Measurements from ENCODE around the gene LPAR5. TPM values are rescaled to one million over a fixed set of nuclear protein-coding genes. Genes with fewer than 3 reads are reported as not detected.

Gene LPAR5
- total RNA-seq, 1 donor from 2014 or later = not detected

DNA sequence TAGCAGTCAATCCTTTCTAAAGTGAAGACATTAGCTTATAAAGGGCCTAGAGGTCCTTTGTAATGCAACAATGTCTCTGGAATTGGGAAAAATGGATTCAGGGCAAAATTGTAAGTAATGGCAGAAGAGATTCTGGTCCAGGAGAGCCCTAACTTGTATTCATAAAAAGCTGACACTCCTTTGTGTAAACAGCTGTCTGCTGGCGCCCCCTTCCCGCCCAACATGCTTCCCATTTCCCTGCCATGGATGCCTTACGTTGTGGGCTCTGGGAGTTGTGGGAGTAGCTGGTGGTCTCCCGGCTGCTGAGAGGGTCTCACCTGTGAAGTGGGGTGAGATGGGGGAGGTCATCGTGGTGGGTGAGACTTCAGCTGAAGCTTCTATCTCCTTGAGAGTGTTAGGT is 9.1 kb upstream of the LPAR5 start:
- DNase-seq (ENCODE audit: low spot score, unreplicated experiment) = no peak
- H3K9me3 Mint-ChIP-seq (ENCODE audit: low read depth) = no peaks in the 10 kb centered on the region
- H3K4me3 Mint-ChIP-seq (ENCODE audit: low read depth) = no peak overlapping the region
- H3K36me3 Mint-ChIP-seq (ENCODE audit: insufficient read depth) = peaks cover 16% of the 10 kb centered on the region
- TF ChIP-seq, protein P1, sequence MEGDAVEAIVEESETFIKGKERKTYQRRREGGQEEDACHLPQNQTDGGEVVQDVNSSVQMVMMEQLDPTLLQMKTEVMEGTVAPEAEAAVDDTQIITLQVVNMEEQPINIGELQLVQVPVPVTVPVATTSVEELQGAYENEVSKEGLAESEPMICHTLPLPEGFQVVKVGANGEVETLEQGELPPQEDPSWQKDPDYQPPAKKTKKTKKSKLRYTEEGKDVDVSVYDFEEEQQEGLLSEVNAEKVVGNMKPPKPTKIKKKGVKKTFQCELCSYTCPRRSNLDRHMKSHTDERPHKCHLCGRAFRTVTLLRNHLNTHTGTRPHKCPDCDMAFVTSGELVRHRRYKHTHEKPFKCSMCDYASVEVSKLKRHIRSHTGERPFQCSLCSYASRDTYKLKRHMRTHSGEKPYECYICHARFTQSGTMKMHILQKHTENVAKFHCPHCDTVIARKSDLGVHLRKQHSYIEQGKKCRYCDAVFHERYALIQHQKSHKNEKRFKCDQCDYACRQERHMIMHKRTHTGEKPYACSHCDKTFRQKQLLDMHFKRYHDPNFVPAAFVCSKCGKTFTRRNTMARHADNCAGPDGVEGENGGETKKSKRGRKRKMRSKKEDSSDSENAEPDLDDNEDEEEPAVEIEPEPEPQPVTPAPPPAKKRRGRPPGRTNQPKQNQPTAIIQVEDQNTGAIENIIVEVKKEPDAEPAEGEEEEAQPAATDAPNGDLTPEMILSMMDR (IDR thresholded peaks at IDR 0.05; ENCODE audit: unreplicated experiment) = peak; percentile 12
- H3K27me3 Mint-ChIP-seq = peaks cover 45% of the 10 kb centered on the region
- no peak overlapping the region for H3K27ac Mint-ChIP-seq
- H3K4me1 Mint-ChIP-seq (ENCODE audit: low read depth) = peaks cover 5% of the 10 kb centered on the region

DNA sequence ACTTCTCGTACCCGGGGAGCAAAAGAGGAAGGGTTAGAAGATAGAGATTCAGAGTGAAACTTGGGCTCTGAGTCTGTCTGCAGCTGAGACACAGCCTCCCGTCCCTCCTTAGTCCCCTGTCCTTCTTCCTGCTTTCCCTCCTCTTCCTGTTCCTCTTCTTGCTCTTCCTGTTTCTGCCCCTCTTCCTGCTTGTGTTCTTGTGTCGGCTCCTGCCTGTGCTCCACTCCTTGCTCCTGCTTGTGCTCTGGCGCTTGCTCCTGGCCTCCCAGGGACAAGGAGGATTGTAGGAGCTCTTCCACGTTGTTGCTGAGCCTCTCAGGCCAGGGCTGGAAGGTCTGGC is 8.5 kb upstream of the LPAR5 start:
- H3K4me1 Mint-ChIP-seq (ENCODE audit: low read depth) = peaks cover 5% of the 10 kb centered on the region
- H3K4me3 Mint-ChIP-seq (ENCODE audit: low read depth) = no peak overlapping the region
- H3K36me3 Mint-ChIP-seq (ENCODE audit: insufficient read depth) = peaks cover 16% of the 10 kb centered on the region
- no peaks in the 10 kb centered on the region for H3K9me3 Mint-ChIP-seq (ENCODE audit: low read depth)
- no peak for DNase-seq (ENCODE audit: low spot score, unreplicated experiment)
- H3K27ac Mint-ChIP-seq = no peak overlapping the region
- peaks cover 47% of the 10 kb centered on the region for H3K27me3 Mint-ChIP-seq
- TF ChIP-seq, protein P1 (IDR thresholded peaks at IDR 0.05; ENCODE audit: unreplicated experiment) = no peak

DNA sequence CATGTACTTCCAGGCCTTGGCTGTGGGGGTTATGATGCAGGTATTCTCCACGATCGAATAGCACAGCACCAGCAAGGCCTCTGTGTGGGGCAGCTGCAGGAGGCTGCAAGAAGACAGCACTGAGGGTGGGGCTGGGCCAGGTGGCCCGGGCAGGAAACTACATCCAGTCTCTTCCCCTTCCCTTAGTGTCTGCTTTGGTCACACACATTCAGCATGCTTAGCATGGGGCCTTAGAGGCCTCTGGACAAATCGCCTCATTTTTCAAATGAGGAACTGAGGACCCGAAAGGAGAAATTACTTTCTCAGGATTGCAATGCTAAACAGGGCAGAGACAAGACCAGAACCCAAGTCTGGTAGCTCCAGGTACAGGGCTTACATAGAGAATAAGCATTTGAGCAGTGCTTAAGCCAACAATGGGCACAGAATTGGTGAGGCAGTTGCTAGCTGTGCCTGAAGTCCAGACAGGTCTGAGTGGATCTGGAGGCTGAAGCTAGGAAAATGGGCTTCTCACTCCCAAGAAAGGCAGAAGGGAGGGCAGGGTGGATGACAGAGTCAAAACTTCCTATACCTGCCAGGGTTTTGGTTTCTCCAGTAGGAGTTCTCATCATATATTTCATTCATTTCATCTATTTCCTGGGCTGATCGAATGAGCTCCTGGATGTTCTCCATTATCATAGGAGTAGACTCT is 8.0 kb upstream of the LPAR5 start:
- peaks cover 16% of the 10 kb centered on the region for H3K36me3 Mint-ChIP-seq (ENCODE audit: insufficient read depth)
- no peak for DNase-seq (ENCODE audit: low spot score, unreplicated experiment)
- TF ChIP-seq, protein P1 (IDR thresholded peaks at IDR 0.05; ENCODE audit: unreplicated experiment) = no peak
- H3K27ac Mint-ChIP-seq = no peak overlapping the region
- H3K27me3 Mint-ChIP-seq = peaks cover 52% of the 10 kb centered on the region
- H3K4me1 Mint-ChIP-seq (ENCODE audit: low read depth) = peaks cover 5% of the 10 kb centered on the region
- H3K9me3 Mint-ChIP-seq (ENCODE audit: low read depth) = no peaks in the 10 kb centered on the region
- no peak overlapping the region for H3K4me3 Mint-ChIP-seq (ENCODE audit: low read depth)

DNA sequence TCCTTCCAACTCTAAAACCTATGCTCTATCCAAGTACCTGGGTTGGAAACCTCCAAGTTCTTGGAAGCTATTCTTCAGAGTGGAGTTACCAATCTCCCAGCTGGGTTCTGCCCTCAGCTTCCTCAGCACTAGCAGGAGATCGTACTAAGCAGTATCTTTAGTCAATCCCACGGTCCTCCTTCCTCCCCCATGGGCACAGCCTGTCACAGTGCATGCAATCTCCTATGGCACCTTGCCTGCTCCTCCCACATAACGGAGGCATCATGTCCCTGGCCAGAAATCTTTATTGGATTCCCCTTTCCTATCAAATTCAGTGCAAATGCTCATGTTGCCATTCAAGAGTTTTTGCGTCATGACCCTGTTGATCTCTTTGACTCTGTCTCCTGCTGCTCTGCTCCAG is 5.4 kb upstream of the LPAR5 start:
- H3K4me3 Mint-ChIP-seq (ENCODE audit: low read depth) = no peak overlapping the region
- no peak for DNase-seq (ENCODE audit: low spot score, unreplicated experiment)
- no peaks in the 10 kb centered on the region for H3K9me3 Mint-ChIP-seq (ENCODE audit: low read depth)
- H3K36me3 Mint-ChIP-seq (ENCODE audit: insufficient read depth) = peaks cover 2% of the 10 kb centered on the region
- TF ChIP-seq, protein P1 (IDR thresholded peaks at IDR 0.05; ENCODE audit: unreplicated experiment) = no peak
- peaks cover 2% of the 10 kb centered on the region for H3K4me1 Mint-ChIP-seq (ENCODE audit: low read depth)
- no peak overlapping the region for H3K27ac Mint-ChIP-seq
- peaks cover 59% of the 10 kb centered on the region for H3K27me3 Mint-ChIP-seq

GRCh38 chr12:6640497-6640896 is 4.7 kb upstream of the LPAR5 start:
- TF ChIP-seq, protein P1 (IDR thresholded peaks at IDR 0.05; ENCODE audit: unreplicated experiment) = no peak
- H3K27ac Mint-ChIP-seq = no peak overlapping the region
- peaks cover 2% of the 10 kb centered on the region for H3K36me3 Mint-ChIP-seq (ENCODE audit: insufficient read depth)
- peaks cover 65% of the 10 kb centered on the region for H3K27me3 Mint-ChIP-seq
- no peaks in the 10 kb centered on the region for H3K9me3 Mint-ChIP-seq (ENCODE audit: low read depth)
- no peak overlapping the region for H3K4me3 Mint-ChIP-seq (ENCODE audit: low read depth)
- H3K4me1 Mint-ChIP-seq (ENCODE audit: low read depth) = peaks cover 4% of the 10 kb centered on the region
- no peak for DNase-seq (ENCODE audit: low spot score, unreplicated experiment)

Measured in progenitor cell of endocrine pancreas (in vitro differentiated cells).